RWPE2 (cell line): ENCODE data around the gene BMP6.

ENCODE experiments used
- ATAC-seq: fragments of 200-7000 bp; cut with Tn5 transposase; 3 replicates; pipeline ENCODE4 v1.9.1; 2021; ENCODE audit warnings: low read depth
- DNase-seq: peaks from one replicate; pipeline ENCODE4 v3.0.0-alpha.2; 2020; ENCODE audit warnings: low spot score
- H3K27ac ChIP-seq: fragments of 450-650 bp; 2 replicates; pipeline ENCODE4 v1.5.1; 2017; ENCODE audit warnings: mild to moderate bottlenecking; ENCODE audit not compliant: poor library complexity, severe bottlenecking
- H3K27me3 ChIP-seq: fragments of 250-450 bp; sonication (Bioruptor Pico); 2 replicates; pipeline ENCODE4 v1.5.1; 2021; ENCODE audit warnings: mild to moderate bottlenecking, moderate library complexity; ENCODE audit not compliant: insufficient read depth, poor library complexity, severe bottlenecking
- H3K36me3 ChIP-seq: fragments of 250-450 bp; sonication (Bioruptor Pico); 2 replicates; pipeline ENCODE4 v1.5.1; 2020; ENCODE audit warnings: low read depth, mild to moderate bottlenecking, moderate library complexity
- H3K4me1 ChIP-seq: fragments of 250-450 bp; sonication (Bioruptor Pico); 2 replicates; pipeline ENCODE4 v1.5.1; 2021; ENCODE audit warnings: mild to moderate bottlenecking, moderate library complexity; ENCODE audit not compliant: insufficient read depth, poor library complexity, severe bottlenecking
- H3K4me3 ChIP-seq: fragments of 250-450 bp; sonication (Bioruptor Pico); 2 replicates; pipeline ENCODE4 v1.5.1; 2021; ENCODE audit warnings: mild to moderate bottlenecking, moderate library complexity; ENCODE audit not compliant: severe bottlenecking
- H3K9me3 ChIP-seq: fragments of 250-450 bp; sonication (Bioruptor Pico); 2 replicates; pipeline ENCODE4 v1.5.1; 2021; ENCODE audit warnings: mild to moderate bottlenecking, moderate library complexity; ENCODE audit not compliant: severe bottlenecking
- CTCF ChIP-seq: fragments of 450-650 bp; IDR thresholded peaks from one replicate; pipeline ENCODE4 v1.5.1; 2017; ENCODE audit warnings: mild to moderate bottlenecking, moderate library complexity; ENCODE audit not compliant: poor library complexity, severe bottlenecking

The BMP6 gene

GRCh38 chr6:7914991-7915789 is 189.3 kb downstream of the BMP6 start:
- ATAC-seq (no peak), DNase-seq (no peak)
- Histone ChIP-seq H3K27me3 (no peaks in the 10 kb centered on the region), H3K27ac (no peak overlapping the region), H3K36me3 (no peaks in the 10 kb centered on the region), H3K9me3 (no peaks in the 10 kb centered on the region), H3K4me3 (no peak overlapping the region), H3K4me1 (peaks cover 6% of the 10 kb centered on the region)
- no peak for TF ChIP-seq CTCF

GRCh38 chr6:7916959-7917358 is 191.1 kb downstream of the BMP6 start:
- no peak for ATAC-seq
- no peak for TF ChIP-seq CTCF

GRCh38 chr6:7917729-7918128 is 191.8 kb downstream of the BMP6 start:
- H3K27ac ChIP-seq, result no peak overlapping the region
- H3K4me1 ChIP-seq, result peaks cover 10% of the 10 kb centered on the region
- no peak overlapping the region for H3K4me3 ChIP-seq
- no peaks in the 10 kb centered on the region for H3K36me3 ChIP-seq
- no peaks in the 10 kb centered on the region for H3K27me3 ChIP-seq
- TF ChIP-seq CTCF, result no peak
- DNase-seq, result no peak
- no peak for ATAC-seq
- H3K9me3 ChIP-seq, result no peaks in the 10 kb centered on the region

More at GRCh38 chr6:7916959-7917358, 191.1 kb downstream of the BMP6 start:
- Histone ChIP-seq H3K36me3 (no peaks in the 10 kb centered on the region), H3K27ac (no peak overlapping the region), H3K4me3 (no peak overlapping the region), H3K9me3 (no peaks in the 10 kb centered on the region), H3K27me3 (no peaks in the 10 kb centered on the region), H3K4me1 (peaks cover 10% of the 10 kb centered on the region)
- no peak for DNase-seq

- H3K27me3 ChIP-seq, result no peaks in the 10 kb centered on the region
- H3K9me3 ChIP-seq, result no peaks in the 10 kb centered on the region
- ATAC-seq (no peak), DNase-seq (no peak)
- H3K4me1 ChIP-seq, result peaks cover 10% of the 10 kb centered on the region
- H3K4me3 ChIP-seq, result no peak overlapping the region
- H3K27ac ChIP-seq, result no peak overlapping the region
- TF ChIP-seq CTCF, result no peak
- H3K36me3 ChIP-seq, result no peaks in the 10 kb centered on the region
Observed at GRCh38 chr6:7918403-7918802, 192.5 kb downstream of the BMP6 start.

- H3K27ac ChIP-seq, result no peak overlapping the region
- DNase-seq (peak; percentile 78), ATAC-seq (peak; percentile 76)
Observed at GRCh38 chr6:7919871-7920270, 194.0 kb downstream of the BMP6 start.

More at GRCh38 chr6:7919871-7920270, 194.0 kb downstream of the BMP6 start:
- H3K9me3 ChIP-seq, result no peaks in the 10 kb centered on the region
- H3K4me1 ChIP-seq, result peaks cover 10% of the 10 kb centered on the region
- no peaks in the 10 kb centered on the region for H3K27me3 ChIP-seq
- H3K36me3 ChIP-seq, result no peaks in the 10 kb centered on the region
- no peak for TF ChIP-seq CTCF
- no peak overlapping the region for H3K4me3 ChIP-seq
